Retinal pigment epithelial cell (primary cell): ENCODE data around the gene NTN4.
"Not testable (repeated sequence)": the region's sequence is repeated elsewhere in the genome, so short reads cannot be mapped to it uniquely, and the experiment has no call there.

Source experiments
- DNase-seq: peaks from one replicate; pipeline ENCODE4 v3.0.0-alpha.2; 2010; ENCODE audit warnings: low read depth
- H3K4me3 ChIP-seq: 2 replicates; pipeline ENCODE4 v1.5.1; 2011; ENCODE audit warnings: mild to moderate bottlenecking, low read length, control low read depth, moderate library complexity
- TF ChIP-seq, protein P1 (sequence below): conservative IDR thresholded peaks from 2 replicates; pipeline ENCODE4 v1.5.1; 2011; ENCODE audit warnings: low read depth, low read length, control low read depth, inconsistent platforms

The NTN4 gene

DNA sequence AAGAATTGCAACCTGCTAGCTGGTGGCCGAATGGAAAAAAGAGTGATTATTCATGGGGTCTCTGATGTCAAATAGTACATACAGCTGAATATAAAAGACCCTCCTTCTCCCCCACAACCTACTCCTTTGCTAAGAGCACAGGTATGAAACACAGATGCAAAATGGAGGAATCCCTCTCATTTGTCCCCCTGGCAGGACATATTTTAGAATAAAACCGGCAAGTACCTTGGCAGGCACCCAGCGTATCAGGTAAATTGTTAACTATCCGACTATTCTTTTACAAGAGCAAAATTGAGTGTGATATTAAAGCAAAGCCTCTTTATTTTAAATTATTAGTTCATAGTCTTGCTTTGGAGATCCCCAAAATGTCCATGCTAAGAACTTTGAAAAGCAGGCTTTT lies 165.6 kb downstream of the NTN4 start:
- no peak overlapping the region for H3K4me3 ChIP-seq
- TF ChIP-seq, protein P1, sequence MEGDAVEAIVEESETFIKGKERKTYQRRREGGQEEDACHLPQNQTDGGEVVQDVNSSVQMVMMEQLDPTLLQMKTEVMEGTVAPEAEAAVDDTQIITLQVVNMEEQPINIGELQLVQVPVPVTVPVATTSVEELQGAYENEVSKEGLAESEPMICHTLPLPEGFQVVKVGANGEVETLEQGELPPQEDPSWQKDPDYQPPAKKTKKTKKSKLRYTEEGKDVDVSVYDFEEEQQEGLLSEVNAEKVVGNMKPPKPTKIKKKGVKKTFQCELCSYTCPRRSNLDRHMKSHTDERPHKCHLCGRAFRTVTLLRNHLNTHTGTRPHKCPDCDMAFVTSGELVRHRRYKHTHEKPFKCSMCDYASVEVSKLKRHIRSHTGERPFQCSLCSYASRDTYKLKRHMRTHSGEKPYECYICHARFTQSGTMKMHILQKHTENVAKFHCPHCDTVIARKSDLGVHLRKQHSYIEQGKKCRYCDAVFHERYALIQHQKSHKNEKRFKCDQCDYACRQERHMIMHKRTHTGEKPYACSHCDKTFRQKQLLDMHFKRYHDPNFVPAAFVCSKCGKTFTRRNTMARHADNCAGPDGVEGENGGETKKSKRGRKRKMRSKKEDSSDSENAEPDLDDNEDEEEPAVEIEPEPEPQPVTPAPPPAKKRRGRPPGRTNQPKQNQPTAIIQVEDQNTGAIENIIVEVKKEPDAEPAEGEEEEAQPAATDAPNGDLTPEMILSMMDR: no peak
- no peak for DNase-seq

GRCh38 chr12:95624589-95624988 lies 166.0 kb downstream of the NTN4 start:
- TF ChIP-seq, protein P1: no peak

GRCh38 chr12:95623554-95624170 lies 166.9 kb downstream of the NTN4 start:
- peak; percentile 82 for DNase-seq
- TF ChIP-seq, protein P1: peak; percentile 84
- no peak overlapping the region for H3K4me3 ChIP-seq

More at GRCh38 chr12:95624589-95624988, 166.0 kb downstream of the NTN4 start:
- H3K4me3 ChIP-seq: no peak overlapping the region
- DNase-seq: no peak

DNA sequence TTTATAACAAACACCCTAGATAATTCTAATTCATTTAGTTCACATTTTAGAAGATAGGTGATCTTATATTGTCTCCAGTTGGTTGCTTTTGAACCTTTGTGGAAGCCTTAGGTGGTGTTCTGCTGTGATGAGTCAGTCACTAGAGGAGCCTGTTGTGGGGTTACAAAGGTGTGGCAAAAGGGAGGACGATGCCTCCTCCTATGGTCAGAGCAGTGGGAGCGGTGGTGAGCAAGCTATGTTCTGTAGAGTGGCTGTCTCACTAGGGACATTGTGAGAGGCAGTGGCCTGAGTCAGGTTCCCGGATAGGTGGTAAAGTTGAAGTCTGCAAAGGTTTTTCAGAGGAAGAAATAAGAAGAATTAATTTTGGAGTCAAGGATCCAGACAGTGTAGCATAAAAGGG lies 167.7 kb downstream of the NTN4 start:
- TF ChIP-seq, protein P1: no peak
- no peak for DNase-seq
- H3K4me3 ChIP-seq: no peak overlapping the region

GRCh38 chr12:95621725-95622124 lies 168.8 kb downstream of the NTN4 start:
- no peak for DNase-seq
- TF ChIP-seq, protein P1: no peak
- no peak overlapping the region for H3K4me3 ChIP-seq

GRCh38 chr12:95620171-95620570 lies 170.4 kb downstream of the NTN4 start:
- DNase-seq: no peak
- TF ChIP-seq, protein P1: no peak
- H3K4me3 ChIP-seq: no peak overlapping the region

GRCh38 chr12:95616470-95616869 lies 174.1 kb downstream of the NTN4 start:
- not testable (repeated sequence) for DNase-seq, H3K4me3 ChIP-seq
